Glutamatergic neuron (in vitro differentiated cells): ENCODE data around the gene GMEB2. TPM values are rescaled to one million over a fixed set of nuclear protein-coding genes. Genes with fewer than 3 reads are reported as not detected.
"Not testable (repeated sequence)": the region's sequence is repeated elsewhere in the genome, so short reads cannot be mapped to it uniquely, and the experiment has no call there.

Experiments used
- DNase-seq: peaks from one replicate; pipeline ENCODE4 v3.0.0; 2022
- H3K27ac Mint-ChIP-seq: one replicate; pipeline ENCODE4 v1.8.0; 2020; ENCODE audit warnings: mild to moderate bottlenecking, mixed read lengths, inconsistent platforms; ENCODE audit not compliant: unreplicated experiment
- H3K27me3 Mint-ChIP-seq: one replicate; pipeline ENCODE4 v1.8.0; 2020; ENCODE audit warnings: mild to moderate bottlenecking, moderate library complexity, mixed read lengths, inconsistent platforms; ENCODE audit not compliant: unreplicated experiment
- H3K36me3 Mint-ChIP-seq: one replicate; pipeline ENCODE4 v1.8.0; 2020; ENCODE audit warnings: mild to moderate bottlenecking, mixed read lengths, inconsistent platforms; ENCODE audit not compliant: unreplicated experiment
- H3K4me1 Mint-ChIP-seq: one replicate; pipeline ENCODE4 v1.8.0; 2020; ENCODE audit warnings: mild to moderate bottlenecking, low read depth, mixed read lengths, inconsistent platforms; ENCODE audit not compliant: unreplicated experiment
- H3K4me3 Mint-ChIP-seq: one replicate; pipeline ENCODE4 v1.8.0; 2020; ENCODE audit warnings: mild to moderate bottlenecking, mixed read lengths, inconsistent platforms; ENCODE audit not compliant: unreplicated experiment
- H3K9me3 Mint-ChIP-seq: one replicate; pipeline ENCODE4 v1.8.0; 2020; ENCODE audit warnings: mild to moderate bottlenecking, moderate library complexity, mixed read lengths, inconsistent platforms; ENCODE audit not compliant: unreplicated experiment
- total RNA-seq: library from RNA; stranded (reverse); fragmentation: NEBNext Ultra II Directional; extraction: Animal tissue kit (Norgen Biotek cat#: 25700); gene quantifications from one replicate; pipeline ENCODE4 v1.2.1, GENCODE V29; 2021; ENCODE audit not compliant: unreplicated experiment
- TF ChIP-seq, protein P1 (sequence below): fragments of 200-600 bp; sonication (generic); IDR thresholded peaks from one replicate; pipeline ENCODE4 v1.5.0; 2021; ENCODE audit not compliant: partially characterized antibody, unreplicated experiment

GMEB2 gene
- total RNA-seq, 1 donor from 2014 or later = 12.8 TPM

DNA sequence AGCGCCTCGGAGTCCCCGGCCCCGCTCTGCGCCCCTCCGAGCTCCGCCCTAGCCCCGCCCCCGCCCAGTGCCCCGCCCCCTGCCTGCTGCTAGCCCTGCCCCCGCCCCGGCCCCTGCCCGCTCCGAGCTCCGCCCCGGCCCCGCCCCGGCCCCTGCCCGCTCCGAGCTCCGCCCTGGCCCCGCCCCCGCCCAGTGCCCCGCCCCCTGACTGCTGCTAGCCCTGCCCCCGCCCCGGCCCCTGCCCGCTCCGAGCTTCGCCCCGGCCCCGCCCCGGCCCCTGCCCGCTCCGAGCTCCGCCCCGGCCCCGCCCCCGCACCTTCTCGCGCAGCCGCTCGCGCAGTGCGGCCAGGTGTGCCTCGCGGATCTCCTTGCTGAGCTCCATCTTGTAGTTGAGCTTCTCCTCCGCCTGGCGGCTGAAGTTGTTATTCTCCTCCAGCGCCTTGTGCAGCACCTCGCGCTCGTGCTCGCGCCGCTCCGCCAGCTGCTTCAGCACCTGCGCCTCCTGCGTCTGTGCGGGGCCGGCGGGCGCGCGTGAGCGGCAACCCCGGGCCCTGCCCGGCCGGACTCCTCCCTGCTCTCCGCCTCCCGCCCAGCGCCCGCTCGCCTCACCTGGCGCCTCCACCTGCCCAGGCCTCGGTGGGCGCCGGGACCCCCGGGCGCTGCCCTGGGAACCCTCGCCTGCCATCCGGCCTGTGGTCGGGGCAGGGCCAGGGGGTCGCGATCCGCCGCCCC is 15.1 kb upstream of the GMEB2 start:
- DNase-seq = peak; percentile 95
- H3K36me3 Mint-ChIP-seq = no peaks in the 10 kb centered on the region
- H3K4me3 Mint-ChIP-seq = no peak overlapping the region
- peaks cover 16% of the 10 kb centered on the region for H3K9me3 Mint-ChIP-seq
- H3K27me3 Mint-ChIP-seq = peaks cover 22% of the 10 kb centered on the region
- TF ChIP-seq, protein P1, sequence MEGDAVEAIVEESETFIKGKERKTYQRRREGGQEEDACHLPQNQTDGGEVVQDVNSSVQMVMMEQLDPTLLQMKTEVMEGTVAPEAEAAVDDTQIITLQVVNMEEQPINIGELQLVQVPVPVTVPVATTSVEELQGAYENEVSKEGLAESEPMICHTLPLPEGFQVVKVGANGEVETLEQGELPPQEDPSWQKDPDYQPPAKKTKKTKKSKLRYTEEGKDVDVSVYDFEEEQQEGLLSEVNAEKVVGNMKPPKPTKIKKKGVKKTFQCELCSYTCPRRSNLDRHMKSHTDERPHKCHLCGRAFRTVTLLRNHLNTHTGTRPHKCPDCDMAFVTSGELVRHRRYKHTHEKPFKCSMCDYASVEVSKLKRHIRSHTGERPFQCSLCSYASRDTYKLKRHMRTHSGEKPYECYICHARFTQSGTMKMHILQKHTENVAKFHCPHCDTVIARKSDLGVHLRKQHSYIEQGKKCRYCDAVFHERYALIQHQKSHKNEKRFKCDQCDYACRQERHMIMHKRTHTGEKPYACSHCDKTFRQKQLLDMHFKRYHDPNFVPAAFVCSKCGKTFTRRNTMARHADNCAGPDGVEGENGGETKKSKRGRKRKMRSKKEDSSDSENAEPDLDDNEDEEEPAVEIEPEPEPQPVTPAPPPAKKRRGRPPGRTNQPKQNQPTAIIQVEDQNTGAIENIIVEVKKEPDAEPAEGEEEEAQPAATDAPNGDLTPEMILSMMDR = peak; percentile 73
- no peak overlapping the region for H3K27ac Mint-ChIP-seq
- peaks cover 18% of the 10 kb centered on the region for H3K4me1 Mint-ChIP-seq

DNA sequence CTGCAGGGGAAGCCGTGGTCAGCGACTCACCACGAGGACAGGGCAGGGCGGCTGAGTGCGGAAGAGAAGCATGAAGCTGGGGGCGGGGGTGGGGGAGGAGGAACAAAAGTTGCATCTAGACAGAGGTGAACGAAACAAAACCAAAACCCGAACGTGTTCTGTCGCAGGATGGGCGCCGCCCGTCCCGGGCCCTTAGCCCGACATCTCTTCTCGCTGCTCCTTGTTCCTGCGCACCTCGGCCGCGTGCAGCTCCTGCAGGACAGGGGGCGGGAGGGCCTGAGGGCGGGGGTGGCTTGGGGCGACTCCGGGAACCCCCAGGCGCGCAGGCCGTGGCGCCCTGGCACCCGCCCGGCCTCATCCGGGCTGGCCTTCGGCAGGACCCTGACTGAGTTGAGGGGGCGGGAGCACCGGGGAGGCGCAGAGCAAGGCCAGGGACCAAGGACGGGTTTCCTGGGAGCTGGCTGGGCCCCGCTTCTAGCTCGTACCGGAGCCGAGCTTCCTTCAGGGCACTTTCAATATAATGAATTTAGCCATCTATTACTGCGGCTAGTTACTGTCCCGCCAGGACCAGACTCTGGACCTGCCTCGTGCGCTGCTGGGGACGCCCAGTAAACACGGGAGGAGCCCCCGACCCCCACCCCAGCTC is 14.4 kb upstream of the GMEB2 start:
- DNase-seq = no peak
- Mint-ChIP-seq H3K27ac (no peak overlapping the region), H3K27me3 (peaks cover 22% of the 10 kb centered on the region), H3K9me3 (peaks cover 16% of the 10 kb centered on the region), H3K4me1 (peaks cover 18% of the 10 kb centered on the region), H3K4me3 (no peak overlapping the region), H3K36me3 (no peaks in the 10 kb centered on the region)
- TF ChIP-seq, protein P1 = no peak

DNA sequence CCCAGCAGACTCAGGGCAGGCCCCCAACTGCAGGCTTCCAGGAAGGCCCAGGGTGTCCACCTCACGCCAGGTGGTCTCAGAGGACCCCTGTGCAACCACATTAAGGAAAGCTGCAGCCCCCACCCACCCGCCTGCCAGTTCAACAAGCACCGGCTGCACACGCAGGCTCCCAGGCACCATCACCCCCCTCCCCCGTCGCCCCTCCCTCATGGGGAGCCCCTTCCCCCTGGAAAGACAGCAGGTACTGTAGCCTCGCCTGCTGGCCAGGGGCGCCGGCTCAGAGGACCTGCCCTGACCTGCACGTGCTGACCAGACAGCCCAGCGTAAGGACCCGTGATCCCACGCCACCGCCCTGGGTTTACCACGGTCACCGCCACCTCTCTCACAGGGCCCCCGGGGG is 13.8 kb upstream of the GMEB2 start:
- peaks cover 15% of the 10 kb centered on the region for H3K4me1 Mint-ChIP-seq
- H3K36me3 Mint-ChIP-seq, H3K4me3 Mint-ChIP-seq, DNase-seq, H3K27ac Mint-ChIP-seq: not testable (repeated sequence)
- H3K9me3 Mint-ChIP-seq = peaks cover 16% of the 10 kb centered on the region
- peaks cover 19% of the 10 kb centered on the region for H3K27me3 Mint-ChIP-seq

DNA sequence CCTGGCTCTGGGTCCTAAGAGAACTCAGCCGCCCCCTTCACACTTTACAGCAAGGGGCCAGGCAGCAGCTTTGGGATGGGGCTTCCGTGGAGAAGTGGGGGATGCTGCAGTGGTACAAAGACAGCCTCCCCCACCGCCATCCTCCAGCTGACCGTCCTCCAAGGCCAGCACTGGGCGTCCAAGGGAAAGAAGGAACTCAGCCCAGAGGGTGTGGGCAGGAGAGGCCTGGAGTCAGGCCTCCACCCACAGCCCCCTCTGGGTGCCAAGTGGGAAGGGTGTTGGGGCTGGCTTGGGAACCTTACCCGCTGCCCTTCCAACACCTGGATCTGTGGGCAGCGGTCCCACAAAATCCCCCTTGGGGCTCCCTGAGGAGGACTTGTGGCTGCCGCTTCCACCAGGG is 13.2 kb upstream of the GMEB2 start:
- Mint-ChIP-seq H3K4me3 (no peak overlapping the region), H3K27me3 (peaks cover 19% of the 10 kb centered on the region), H3K4me1 (peaks cover 14% of the 10 kb centered on the region), H3K9me3 (peaks cover 16% of the 10 kb centered on the region), H3K36me3 (no peaks in the 10 kb centered on the region), H3K27ac (no peak overlapping the region)
- TF ChIP-seq, protein P1 = no peak
- DNase-seq = no peak

DNA sequence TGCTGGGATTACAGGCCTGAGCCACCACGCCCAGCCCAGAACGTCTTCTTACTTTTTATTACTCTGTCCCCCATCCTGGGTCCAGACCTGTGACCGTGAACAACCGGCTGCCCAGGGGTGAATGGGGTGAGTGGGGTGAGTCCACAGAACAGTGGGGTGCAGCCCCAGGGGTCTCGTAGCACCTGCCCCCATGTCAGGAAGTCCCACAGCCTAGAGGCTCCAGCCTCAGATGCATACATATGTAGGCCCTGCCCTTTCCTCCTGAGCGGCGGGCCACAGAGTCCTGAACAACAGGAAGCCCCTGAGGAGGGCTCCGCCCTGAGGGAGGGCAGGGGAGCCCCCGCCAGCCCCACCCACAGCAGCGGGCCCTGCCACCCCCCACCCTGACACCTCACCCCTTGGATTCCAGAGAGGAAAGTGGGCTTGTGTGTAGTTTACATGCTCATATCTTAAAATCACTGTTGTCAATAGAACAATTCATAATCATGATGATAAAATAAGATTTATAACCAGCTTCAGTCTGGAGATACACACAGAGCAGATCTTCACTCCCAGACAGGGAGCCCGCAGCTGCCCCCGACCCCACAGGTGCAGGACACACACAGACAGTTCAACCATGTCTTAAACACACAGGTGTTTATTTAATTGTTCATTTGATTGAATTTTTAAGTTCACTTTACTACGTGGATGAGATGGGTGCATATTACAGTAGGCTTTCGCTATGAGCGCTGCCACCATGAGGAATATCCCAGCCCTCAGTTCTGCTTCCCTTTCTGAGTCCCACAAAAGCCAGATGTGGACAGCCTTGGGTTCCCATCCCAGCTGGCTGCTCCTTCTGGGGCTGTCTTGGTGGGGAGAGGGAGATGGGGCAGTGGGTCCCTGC is 12.4 kb upstream of the GMEB2 start:
- H3K4me1 Mint-ChIP-seq = peaks cover 10% of the 10 kb centered on the region
- peak overlapping the region; percentile 16 for H3K4me3 Mint-ChIP-seq
- peak overlapping the region; percentile 59 for H3K27ac Mint-ChIP-seq
- DNase-seq = no peak
- H3K27me3 Mint-ChIP-seq = peaks cover 17% of the 10 kb centered on the region
- peaks cover 15% of the 10 kb centered on the region for H3K9me3 Mint-ChIP-seq
- TF ChIP-seq, protein P1 = no peak
- no peaks in the 10 kb centered on the region for H3K36me3 Mint-ChIP-seq
